Measurements from ENCODE around the gene LYRM4.

The LYRM4 gene

DNA sequence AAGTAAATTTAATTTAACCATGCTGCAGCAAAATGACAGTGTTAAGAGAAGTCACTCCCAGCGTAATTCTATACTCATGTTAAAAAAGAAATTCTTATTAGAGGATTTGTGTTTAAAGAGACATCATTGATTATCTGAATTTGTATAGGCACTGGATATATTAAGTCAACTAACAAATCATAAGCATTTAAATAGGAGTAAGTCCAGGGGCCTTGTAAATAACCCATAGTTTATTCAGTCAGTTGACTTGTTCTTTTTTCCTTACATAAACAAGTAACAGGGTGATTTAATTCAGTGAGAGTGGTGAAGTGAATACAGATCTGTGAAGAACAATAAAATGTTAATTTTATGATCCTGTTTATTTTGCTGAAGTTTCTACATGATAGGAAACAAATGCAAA, 22.4 kb downstream of the LYRM4 start:
- no peaks in the 10 kb centered on the region for H3K4me1 ChIP-seq (ENCODE audit: low read depth, poor library complexity, severe bottlenecking)
- H3K4me3 ChIP-seq (IDR thresholded peaks at IDR 0.05; ENCODE audit: insufficient read depth, low read depth, low read length): no peak overlapping the region
- no peak overlapping the region for H3K27ac ChIP-seq
- no peaks in the 10 kb centered on the region for H3K36me3 ChIP-seq (ENCODE audit: insufficient read depth)
- H3K27me3 ChIP-seq (ENCODE audit: insufficient read depth, low read depth): no peaks in the 10 kb centered on the region
- no peak overlapping the region for H3K4me2 ChIP-seq
- H3K9ac ChIP-seq: no peak overlapping the region
- no peak overlapping the region for H2AFZ ChIP-seq (ENCODE audit: low read depth)
- no peaks in the 10 kb centered on the region for H4K20me1 ChIP-seq (ENCODE audit: insufficient read depth)
- TF ChIP-seq, protein P1, sequence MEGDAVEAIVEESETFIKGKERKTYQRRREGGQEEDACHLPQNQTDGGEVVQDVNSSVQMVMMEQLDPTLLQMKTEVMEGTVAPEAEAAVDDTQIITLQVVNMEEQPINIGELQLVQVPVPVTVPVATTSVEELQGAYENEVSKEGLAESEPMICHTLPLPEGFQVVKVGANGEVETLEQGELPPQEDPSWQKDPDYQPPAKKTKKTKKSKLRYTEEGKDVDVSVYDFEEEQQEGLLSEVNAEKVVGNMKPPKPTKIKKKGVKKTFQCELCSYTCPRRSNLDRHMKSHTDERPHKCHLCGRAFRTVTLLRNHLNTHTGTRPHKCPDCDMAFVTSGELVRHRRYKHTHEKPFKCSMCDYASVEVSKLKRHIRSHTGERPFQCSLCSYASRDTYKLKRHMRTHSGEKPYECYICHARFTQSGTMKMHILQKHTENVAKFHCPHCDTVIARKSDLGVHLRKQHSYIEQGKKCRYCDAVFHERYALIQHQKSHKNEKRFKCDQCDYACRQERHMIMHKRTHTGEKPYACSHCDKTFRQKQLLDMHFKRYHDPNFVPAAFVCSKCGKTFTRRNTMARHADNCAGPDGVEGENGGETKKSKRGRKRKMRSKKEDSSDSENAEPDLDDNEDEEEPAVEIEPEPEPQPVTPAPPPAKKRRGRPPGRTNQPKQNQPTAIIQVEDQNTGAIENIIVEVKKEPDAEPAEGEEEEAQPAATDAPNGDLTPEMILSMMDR (conservative IDR thresholded peaks at IDR 0.05; ENCODE audit: low read depth, low read length): no peak
- no peaks in the 10 kb centered on the region for H3K79me2 ChIP-seq (ENCODE audit: insufficient read depth, low read depth)

DNA sequence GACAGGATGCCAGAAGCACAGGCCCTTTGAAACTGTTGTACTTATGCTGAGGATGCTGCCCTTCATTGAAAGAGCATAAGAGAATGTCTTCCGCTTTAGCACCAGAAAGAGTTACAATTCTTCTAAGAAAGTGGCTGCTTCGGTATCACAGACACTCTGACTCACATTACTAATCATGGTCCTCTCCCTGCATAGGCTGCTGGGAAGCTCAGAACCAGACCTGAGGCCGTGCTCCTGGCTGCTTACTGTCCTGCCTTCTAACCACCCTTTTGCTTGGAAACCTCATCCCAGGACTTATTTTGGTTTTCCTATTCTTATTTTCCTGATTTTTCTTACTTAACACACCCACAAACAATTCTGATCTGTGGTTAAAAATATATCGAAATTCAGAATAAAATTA, 22.9 kb downstream of the LYRM4 start:
- no peaks in the 10 kb centered on the region for H3K79me2 ChIP-seq (ENCODE audit: insufficient read depth, low read depth)
- H3K27me3 ChIP-seq (ENCODE audit: insufficient read depth, low read depth): no peaks in the 10 kb centered on the region
- no peaks in the 10 kb centered on the region for H4K20me1 ChIP-seq (ENCODE audit: insufficient read depth)
- H3K9ac ChIP-seq: no peak overlapping the region
- no peak overlapping the region for H3K4me3 ChIP-seq (IDR thresholded peaks at IDR 0.05; ENCODE audit: insufficient read depth, low read depth, low read length)
- TF ChIP-seq, protein P1 (conservative IDR thresholded peaks at IDR 0.05; ENCODE audit: low read depth, low read length): no peak
- no peaks in the 10 kb centered on the region for H3K36me3 ChIP-seq (ENCODE audit: insufficient read depth)
- no peak overlapping the region for H3K27ac ChIP-seq
- H2AFZ ChIP-seq (ENCODE audit: low read depth): no peak overlapping the region
- no peak overlapping the region for H3K4me2 ChIP-seq
- H3K4me1 ChIP-seq (ENCODE audit: low read depth, poor library complexity, severe bottlenecking): no peaks in the 10 kb centered on the region

DNA sequence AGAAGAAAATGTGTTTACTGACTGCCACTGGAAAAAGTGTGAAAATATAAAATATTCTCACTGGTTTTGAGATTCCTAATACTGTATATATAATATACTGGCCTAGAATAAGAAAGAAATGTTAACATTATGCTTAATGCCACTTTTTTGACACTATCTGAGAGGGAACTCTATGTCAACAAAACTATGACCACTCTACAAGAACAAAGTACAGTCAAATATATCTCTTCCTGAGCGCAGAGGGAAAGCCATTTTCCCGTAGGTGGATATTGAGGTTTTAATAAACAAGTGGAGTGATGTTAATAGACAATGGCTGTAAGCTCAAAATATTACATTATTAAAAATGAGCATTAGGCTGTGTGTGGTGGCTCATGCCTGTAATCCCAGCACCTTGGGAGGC, 24.9 kb downstream of the LYRM4 start:
- Histone ChIP-seq H3K79me2 (ENCODE audit: insufficient read depth, low read depth) (no peaks in the 10 kb centered on the region), H2AFZ (ENCODE audit: low read depth) (no peak overlapping the region), H3K27me3 (ENCODE audit: insufficient read depth, low read depth) (no peaks in the 10 kb centered on the region), H3K4me1 (ENCODE audit: low read depth, poor library complexity, severe bottlenecking) (no peaks in the 10 kb centered on the region), H3K4me3 (IDR thresholded peaks at IDR 0.05; ENCODE audit: insufficient read depth, low read depth, low read length) (no peak overlapping the region), H3K4me2 (no peak overlapping the region), H3K9ac (no peak overlapping the region), H3K27ac (no peak overlapping the region), H4K20me1 (ENCODE audit: insufficient read depth) (no peaks in the 10 kb centered on the region), H3K36me3 (ENCODE audit: insufficient read depth) (no peaks in the 10 kb centered on the region)
- TF ChIP-seq, protein P1 (conservative IDR thresholded peaks at IDR 0.05; ENCODE audit: low read depth, low read length): no peak

DNA sequence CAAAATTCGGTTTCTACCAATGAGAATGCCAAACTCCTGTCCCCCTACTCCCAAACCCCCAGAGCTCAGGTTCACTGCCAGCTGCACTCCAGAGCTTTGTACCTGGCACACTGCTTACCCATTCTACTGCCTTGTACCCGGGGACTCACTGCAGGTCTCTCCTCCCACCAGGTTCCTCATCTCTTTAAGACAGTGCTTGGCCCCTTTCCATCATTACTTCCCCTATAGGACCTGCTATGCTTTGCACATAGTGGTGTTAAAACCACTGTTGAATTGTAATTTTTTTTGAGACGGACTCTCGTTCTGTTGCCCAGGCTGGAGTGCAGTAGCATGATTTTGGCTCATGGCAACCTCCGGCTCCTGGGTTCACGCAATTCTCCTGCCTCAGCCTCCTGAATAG, 25.9 kb downstream of the LYRM4 start:
- no peak overlapping the region for H3K27ac ChIP-seq
- no peaks in the 10 kb centered on the region for H3K36me3 ChIP-seq (ENCODE audit: insufficient read depth)
- H3K79me2 ChIP-seq (ENCODE audit: insufficient read depth, low read depth): no peaks in the 10 kb centered on the region
- H3K4me2 ChIP-seq: no peak overlapping the region
- no peak overlapping the region for H3K4me3 ChIP-seq (IDR thresholded peaks at IDR 0.05; ENCODE audit: insufficient read depth, low read depth, low read length)
- no peak overlapping the region for H2AFZ ChIP-seq (ENCODE audit: low read depth)
- TF ChIP-seq, protein P1 (conservative IDR thresholded peaks at IDR 0.05; ENCODE audit: low read depth, low read length): no peak
- no peaks in the 10 kb centered on the region for H3K27me3 ChIP-seq (ENCODE audit: insufficient read depth, low read depth)
- H3K4me1 ChIP-seq (ENCODE audit: low read depth, poor library complexity, severe bottlenecking): no peaks in the 10 kb centered on the region
- H3K9ac ChIP-seq: no peak overlapping the region
- H4K20me1 ChIP-seq (ENCODE audit: insufficient read depth): no peaks in the 10 kb centered on the region

DNA sequence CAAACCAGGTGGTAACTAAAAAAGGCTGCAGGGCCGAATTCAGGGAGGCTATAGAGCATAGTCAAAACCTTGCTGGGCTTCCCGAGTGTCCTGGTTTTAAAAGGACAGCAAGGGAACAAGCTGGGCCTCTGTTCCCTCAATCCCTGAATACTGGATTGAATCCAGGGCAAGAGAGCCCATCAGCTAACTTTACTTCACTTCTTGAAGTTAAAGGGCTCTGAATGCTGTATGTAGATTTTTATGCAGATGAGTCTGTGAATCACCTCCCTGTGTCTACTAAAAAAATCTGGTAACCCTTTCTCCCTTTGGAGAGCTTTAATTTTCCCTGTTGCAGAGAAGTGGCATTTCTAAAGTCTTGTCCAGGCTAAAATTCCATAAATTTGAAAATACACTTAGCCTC, 29.5 kb downstream of the LYRM4 start:
- no peak overlapping the region for H3K4me3 ChIP-seq (IDR thresholded peaks at IDR 0.05; ENCODE audit: insufficient read depth, low read depth, low read length)
- TF ChIP-seq, protein P1 (conservative IDR thresholded peaks at IDR 0.05; ENCODE audit: low read depth, low read length): no peak
- no peak overlapping the region for H3K9ac ChIP-seq
- no peaks in the 10 kb centered on the region for H4K20me1 ChIP-seq (ENCODE audit: insufficient read depth)
- H3K27ac ChIP-seq: no peak overlapping the region
- H3K4me2 ChIP-seq: no peak overlapping the region
- H3K36me3 ChIP-seq (ENCODE audit: insufficient read depth): no peaks in the 10 kb centered on the region
- no peaks in the 10 kb centered on the region for H3K4me1 ChIP-seq (ENCODE audit: low read depth, poor library complexity, severe bottlenecking)
- no peaks in the 10 kb centered on the region for H3K79me2 ChIP-seq (ENCODE audit: insufficient read depth, low read depth)
- no peaks in the 10 kb centered on the region for H3K27me3 ChIP-seq (ENCODE audit: insufficient read depth, low read depth)
- no peak overlapping the region for H2AFZ ChIP-seq (ENCODE audit: low read depth)
